GM21619 (cell line): ENCODE data around the gene ZFAND2A.
"Not testable (repeated sequence)": the region's sequence is repeated elsewhere in the genome, so short reads cannot be mapped to it uniquely, and the experiment has no call there.

ENCODE experiments used
- ATAC-seq: cut with Tn5 transposase; IDR thresholded peaks from one replicate; pipeline ENCODE4 v1.9.1; 2021; ENCODE audit not compliant: unreplicated experiment

Gene ZFAND2A, protein sequence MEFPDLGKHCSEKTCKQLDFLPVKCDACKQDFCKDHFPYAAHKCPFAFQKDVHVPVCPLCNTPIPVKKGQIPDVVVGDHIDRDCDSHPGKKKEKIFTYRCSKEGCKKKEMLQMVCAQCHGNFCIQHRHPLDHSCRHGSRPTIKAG

GRCh38 chr7:1159891-1160669 lies at the start of gene ZFAND2A:
Gene ZFAND2A (minus strand): TSS chr7:1160196. CDS start chr7:1158212, 1,984 bp downstream.
- peak; percentile 93 for ATAC-seq

DNA sequence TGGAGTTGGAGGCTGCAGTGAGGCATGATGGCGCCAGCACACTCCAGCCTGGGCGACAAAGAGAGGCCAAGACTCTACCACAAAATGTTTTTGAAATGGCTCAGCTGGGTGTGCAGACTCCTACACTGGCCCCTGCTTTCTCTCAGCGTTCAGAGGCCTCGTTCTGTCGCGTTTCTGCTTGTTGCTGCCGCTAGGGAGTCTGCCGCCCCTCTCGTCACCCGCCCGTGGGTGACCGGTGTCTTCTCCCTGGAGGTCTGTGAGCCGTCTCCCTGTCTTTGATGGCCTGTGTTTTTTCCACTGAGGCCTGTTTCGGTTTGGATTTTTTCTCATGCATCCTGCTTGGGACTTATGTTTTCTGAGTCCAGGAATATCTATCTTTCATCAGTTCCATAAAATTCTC lies 49.1 kb upstream of the ZFAND2A start:
- no peak for ATAC-seq

GRCh38 chr7:1205742-1206141 lies 45.7 kb upstream of the ZFAND2A start:
- ATAC-seq: not testable (repeated sequence)

DNA sequence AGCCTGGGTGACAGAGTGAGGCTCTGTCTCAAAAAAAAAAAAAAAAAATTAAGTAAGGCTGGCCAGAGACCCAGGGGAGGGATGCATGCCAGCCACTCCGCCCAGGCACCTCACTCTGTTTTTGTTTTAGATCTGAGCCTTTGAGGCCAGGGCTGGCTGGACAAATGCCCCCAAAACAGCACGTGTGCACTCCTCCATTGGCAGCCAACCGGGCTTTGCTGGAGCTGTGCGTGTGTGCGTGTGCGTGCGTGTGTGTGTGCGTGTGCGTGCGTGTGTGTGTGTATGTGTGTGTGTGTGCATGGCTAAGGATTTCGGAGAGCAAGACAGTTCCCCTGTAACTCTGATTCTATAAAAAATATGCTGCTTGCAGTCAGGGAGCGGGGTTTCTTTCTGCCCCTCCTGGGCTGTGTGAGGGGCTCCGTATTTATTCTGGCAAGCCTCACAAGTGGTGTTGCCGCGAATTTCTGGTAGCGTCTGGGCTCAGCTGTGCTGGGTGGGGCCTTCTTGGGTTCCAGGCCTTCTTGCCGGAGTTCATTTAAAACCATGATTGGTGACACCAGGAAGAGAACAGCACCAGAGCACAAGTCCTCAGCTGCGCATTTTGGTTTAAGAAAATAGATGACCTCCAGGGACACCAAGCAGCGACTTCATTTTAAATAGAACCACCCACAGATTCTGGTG lies 44.6 kb upstream of the ZFAND2A start:
- no peak for ATAC-seq

- not testable (repeated sequence) for ATAC-seq
Observed at GRCh38 chr7:1202914-1203313, 42.9 kb upstream of the ZFAND2A start.

DNA sequence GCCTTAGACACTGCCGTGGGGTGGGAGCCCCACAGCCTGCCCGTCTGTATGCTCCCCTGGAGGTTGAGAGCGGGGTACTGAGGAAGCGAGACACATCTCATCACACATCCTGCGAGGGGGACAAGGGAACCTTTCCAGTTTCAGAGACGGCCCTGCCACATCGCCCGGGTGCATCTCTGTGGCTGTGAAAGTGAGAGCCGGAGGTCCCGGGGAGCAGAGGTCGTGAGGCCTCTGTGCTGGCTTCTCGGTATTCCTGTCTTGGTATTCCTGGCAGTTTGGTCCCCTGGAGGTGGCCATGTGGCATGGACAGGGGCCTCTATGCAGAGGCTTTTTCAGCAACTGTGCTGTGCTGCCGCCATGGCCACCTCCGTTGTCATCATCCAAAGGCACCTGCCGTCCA lies 41.9 kb upstream of the ZFAND2A start:
- ATAC-seq: no peak

- no peak for ATAC-seq
Observed at GRCh38 chr7:1200045-1200444, 40.0 kb upstream of the ZFAND2A start.

GRCh38 chr7:1197997-1198625 lies 38.1 kb upstream of the ZFAND2A start:
- ATAC-seq: no peak

DNA sequence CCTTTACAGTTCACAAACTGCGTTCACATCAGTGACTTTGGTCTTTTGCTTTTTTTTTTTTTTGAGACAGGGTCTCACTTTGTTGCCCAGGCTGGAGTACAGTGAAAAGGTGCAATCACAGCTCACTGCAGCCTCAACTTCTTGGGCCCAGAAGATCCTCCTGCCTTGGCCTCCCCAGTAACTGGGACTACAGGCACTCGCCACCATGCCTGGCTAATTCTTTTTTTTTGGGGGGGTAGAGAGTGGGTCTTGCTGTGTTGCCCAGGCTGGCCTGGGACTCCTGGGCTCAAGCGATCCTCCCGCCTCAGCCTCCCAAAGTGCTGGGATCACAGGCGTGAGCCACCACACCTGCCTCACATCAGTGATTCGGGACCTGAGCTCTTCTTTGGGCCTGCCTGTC lies 37.0 kb upstream of the ZFAND2A start:
- ATAC-seq: no peak

- ATAC-seq: not testable (repeated sequence)
Observed at GRCh38 chr7:1196441-1196840, 36.4 kb upstream of the ZFAND2A start.

- no peak for ATAC-seq
Observed at GRCh38 chr7:1193593-1194424, 33.8 kb upstream of the ZFAND2A start.

DNA sequence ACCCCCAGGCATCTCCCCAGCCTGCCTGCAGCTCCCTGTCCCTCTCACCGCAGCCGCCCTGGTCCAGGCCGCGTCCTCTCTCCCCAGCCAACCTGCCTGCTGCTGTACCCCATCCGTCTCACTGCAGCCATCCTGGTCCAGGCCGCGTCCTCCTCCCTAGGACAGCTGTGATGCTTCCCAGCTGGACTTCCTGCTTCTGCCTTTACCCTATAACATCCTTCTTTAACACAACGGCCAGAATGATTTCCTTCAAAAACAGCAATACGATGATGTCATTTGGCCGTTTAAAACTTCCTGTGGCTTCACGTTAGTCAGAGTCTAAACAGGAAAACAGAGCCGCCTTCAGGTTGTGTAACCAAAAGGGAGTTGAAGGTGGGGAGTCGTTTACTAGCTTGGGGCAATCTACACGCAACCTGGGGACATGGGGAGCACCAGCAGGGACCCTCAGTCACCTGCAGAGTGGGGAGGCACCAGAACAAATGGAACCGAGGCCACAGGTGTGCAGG lies 32.2 kb upstream of the ZFAND2A start:
- ATAC-seq: no peak

DNA sequence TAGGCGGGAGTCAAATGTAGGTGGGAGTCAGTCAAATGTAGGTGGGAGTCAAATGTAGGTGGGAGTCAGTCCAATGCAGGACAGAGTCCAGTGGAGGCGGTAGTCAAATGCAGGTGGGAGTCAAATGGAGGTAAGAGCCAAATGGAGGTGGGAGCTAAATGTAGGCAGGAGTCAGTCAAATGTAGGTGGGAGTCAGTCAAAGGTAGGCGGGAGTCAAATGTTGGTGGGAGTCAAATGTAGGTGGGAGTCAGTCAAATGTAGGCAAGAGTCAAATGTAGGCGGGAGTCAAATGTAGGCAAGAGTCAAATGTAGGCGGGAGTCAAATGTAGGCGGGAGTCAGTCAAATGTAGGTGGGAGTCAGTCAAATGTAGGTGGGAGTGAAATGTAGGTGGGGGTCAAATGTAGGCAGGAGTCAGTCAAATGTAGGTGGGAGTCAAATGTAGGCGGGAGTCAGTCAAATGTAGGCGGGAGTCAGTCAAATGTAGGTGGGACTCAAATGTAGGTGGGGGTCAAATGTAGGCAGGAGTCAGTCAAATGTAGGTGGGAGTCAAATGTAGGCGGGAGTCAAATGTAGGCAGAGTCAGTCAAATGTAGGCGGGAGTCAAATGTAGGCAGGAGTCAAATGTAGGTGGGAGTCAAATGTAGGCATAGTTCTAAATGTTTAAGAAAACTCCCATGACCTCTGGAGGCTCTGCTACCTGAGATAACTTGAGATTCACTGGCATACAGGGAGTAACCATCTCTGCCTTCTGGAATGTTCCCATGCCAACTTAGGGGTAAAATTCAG lies 30.2 kb upstream of the ZFAND2A start:
- ATAC-seq: no peak

GRCh38 chr7:1188720-1189294 lies 28.8 kb upstream of the ZFAND2A start:
- ATAC-seq: no peak

DNA sequence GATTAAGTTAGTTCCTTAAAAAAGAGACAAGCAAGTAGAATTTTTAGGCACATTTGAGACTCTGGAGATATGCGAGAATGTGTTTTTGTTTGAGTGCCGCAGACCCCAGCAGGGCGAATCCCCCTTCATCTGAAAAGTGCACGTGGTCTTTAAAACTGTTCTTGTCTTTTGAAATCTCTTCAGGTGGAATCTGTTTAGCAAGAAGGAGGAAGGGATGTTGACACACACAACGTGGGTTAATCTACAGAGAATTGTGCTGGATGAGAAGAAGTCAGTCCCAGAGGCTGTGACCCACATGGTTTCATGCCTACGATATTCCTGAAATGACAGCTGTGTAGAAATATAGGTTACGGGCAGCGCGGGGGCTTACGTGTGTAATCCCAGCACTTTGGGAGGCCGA lies 27.1 kb upstream of the ZFAND2A start:
- no peak for ATAC-seq

- ATAC-seq: no peak
Observed at GRCh38 chr7:1181640-1182039, 21.6 kb upstream of the ZFAND2A start.

- no peak for ATAC-seq
Observed at GRCh38 chr7:1181031-1181430, 21.0 kb upstream of the ZFAND2A start.

- ATAC-seq: no peak
Observed at GRCh38 chr7:1176891-1177373, 16.9 kb upstream of the ZFAND2A start.
